AG04450 (cell line): ENCODE data around the gene TREM2. TPM values are rescaled to one million over a fixed set of nuclear protein-coding genes. Genes with fewer than 3 reads are reported as not detected.

ENCODE experiments used
- CTCF ChIA-PET: fragments of 300-600, 350-600 bp; formaldehyde crosslinking; extraction: SDS; loops from one replicate; lab custom pipeline; 2022; ENCODE audit warnings: antibody characterized with exemption, inconsistent platforms; lab: Charles Lee
- POLR2A ChIA-PET: fragments of 350-600 bp; formaldehyde crosslinking; extraction: SDS; loops from one replicate; lab custom pipeline; 2021; ENCODE audit warnings: antibody characterized with exemption, inconsistent platforms; lab: Yijun Ruan, JAX
- DNase-seq: peaks from one replicate; pipeline ENCODE4 v3.0.0-alpha.2; 2011; ENCODE audit warnings: low read depth, low spot score
- H3K27ac ChIP-seq: one replicate; pipeline ENCODE4 v1.5.1; 2012; ENCODE audit warnings: low read depth, low read length, control low read depth
- H3K27me3 ChIP-seq: one replicate; pipeline ENCODE4 v1.6.0; 2012; ENCODE audit warnings: low read length; ENCODE audit not compliant: control insufficient read depth, insufficient read depth
- H3K4me3 ChIP-seq: 2 replicates; pipeline ENCODE4 v1.5.1; 2011; ENCODE audit warnings: mild to moderate bottlenecking, low read depth, low read length, control low read depth
- H3K9me3 ChIP-seq: 2 replicates; pipeline ENCODE4 v1.5.1; 2012; ENCODE audit warnings: low read length; ENCODE audit not compliant: control insufficient read depth, insufficient read depth
- CTCF ChIP-seq: IDR thresholded peaks from 2 replicates; pipeline ENCODE4 v1.5.1; 2011; ENCODE audit warnings: low read depth, low read length, control low read depth, inconsistent platforms
- polyA plus RNA-seq: library from polyadenylated mRNA; depleted of rRNA; stranded (reverse); fragments of >200 nt; gene quantifications from 2 replicates; pipeline ENCODE4 v1.2.3, GENCODE V29; 2011

The TREM2 gene
- polyA plus RNA-seq, 1 experiment, result 0.07 TPM

GRCh38 chr6:41153451-41153850 lies 9.5 kb downstream of the TREM2 start:
- no peak for DNase-seq
- Histone ChIP-seq H3K4me3 (no peak overlapping the region), H3K9me3 (no peaks in the 10 kb centered on the region; the same call in 1 of the 2 replicates), H3K27me3 (peaks cover 6% of the 10 kb centered on the region), H3K27ac (no peak overlapping the region)
- no peak for TF ChIP-seq CTCF
- ChIA-PET CTCF (no interaction called here), POLR2A (no interaction called here)

- Histone ChIP-seq H3K9me3 (no peaks in the 10 kb centered on the region), H3K27me3 (peaks cover 2% of the 10 kb centered on the region), H3K4me3 (no peak overlapping the region), H3K27ac (no peak overlapping the region)
- ChIA-PET CTCF (no interaction called here), POLR2A (no interaction called here)
- DNase-seq, result no peak
- no peak for TF ChIP-seq CTCF
These were observed 12.2 kb downstream of the TREM2 start for GRCh38 chr6:41150671-41151070.

- ChIA-PET CTCF (no interaction called here), POLR2A (no interaction called here)
- no peak overlapping the region for H3K4me3 ChIP-seq
- no peak for DNase-seq
- no peaks in the 10 kb centered on the region for H3K27me3 ChIP-seq
- TF ChIP-seq CTCF, result no peak
- H3K27ac ChIP-seq, result no peak overlapping the region
- H3K9me3 ChIP-seq, result no peaks in the 10 kb centered on the region
These were observed 15.0 kb downstream of the TREM2 start for GRCh38 chr6:41147917-41148316.

GRCh38 chr6:41136911-41137310 lies 26.0 kb downstream of the TREM2 start:
- DNase-seq, result no peak
- CTCF ChIA-PET, result no interaction called here
- no peaks in the 10 kb centered on the region for H3K9me3 ChIP-seq
- no peak overlapping the region for H3K27ac ChIP-seq
- POLR2A ChIA-PET, result no interaction called here
- TF ChIP-seq CTCF, result no peak
- no peak overlapping the region for H3K4me3 ChIP-seq
- no peaks in the 10 kb centered on the region for H3K27me3 ChIP-seq

GRCh38 chr6:41135062-41135832 lies 27.7 kb downstream of the TREM2 start:
- CTCF ChIA-PET, result no interaction called here

More at GRCh38 chr6:41135062-41135832, 27.7 kb downstream of the TREM2 start:
- H3K27me3 ChIP-seq, result no peaks in the 10 kb centered on the region
- POLR2A ChIA-PET, result no interaction called here
- no peaks in the 10 kb centered on the region for H3K9me3 ChIP-seq
- DNase-seq, result no peak
- H3K4me3 ChIP-seq, result no peak overlapping the region
- TF ChIP-seq CTCF, result no peak
- H3K27ac ChIP-seq, result no peak overlapping the region
